ENCODE results near the gene PATJ.
"Not testable (repeated sequence)": the region's sequence is repeated elsewhere in the genome, so short reads cannot be mapped to it uniquely, and the experiment has no call there.

DNA sequence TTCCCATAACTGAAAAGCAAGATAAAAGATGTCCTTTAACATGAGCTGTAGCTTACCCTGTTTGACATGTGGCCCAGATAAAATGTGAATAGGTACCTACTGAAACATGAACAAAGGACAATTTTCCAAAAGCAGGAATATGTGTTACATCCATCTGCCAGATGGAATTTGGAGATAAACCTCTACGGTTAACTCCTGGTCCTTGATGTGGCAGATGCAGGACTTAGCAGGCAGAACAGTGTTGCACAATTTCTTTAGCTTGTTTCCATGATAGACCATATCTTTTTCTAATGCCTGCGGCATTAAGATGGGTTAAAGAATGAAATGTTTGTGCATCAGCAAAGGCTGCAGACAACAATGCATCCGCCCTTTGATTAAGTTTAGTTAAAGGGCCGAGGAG lies 437.8 kb downstream of the PATJ start:
- TF ChIP-seq POLR2A (IDR thresholded peaks at IDR 0.05) = not testable (repeated sequence)
- TF ChIP-seq, protein P1, sequence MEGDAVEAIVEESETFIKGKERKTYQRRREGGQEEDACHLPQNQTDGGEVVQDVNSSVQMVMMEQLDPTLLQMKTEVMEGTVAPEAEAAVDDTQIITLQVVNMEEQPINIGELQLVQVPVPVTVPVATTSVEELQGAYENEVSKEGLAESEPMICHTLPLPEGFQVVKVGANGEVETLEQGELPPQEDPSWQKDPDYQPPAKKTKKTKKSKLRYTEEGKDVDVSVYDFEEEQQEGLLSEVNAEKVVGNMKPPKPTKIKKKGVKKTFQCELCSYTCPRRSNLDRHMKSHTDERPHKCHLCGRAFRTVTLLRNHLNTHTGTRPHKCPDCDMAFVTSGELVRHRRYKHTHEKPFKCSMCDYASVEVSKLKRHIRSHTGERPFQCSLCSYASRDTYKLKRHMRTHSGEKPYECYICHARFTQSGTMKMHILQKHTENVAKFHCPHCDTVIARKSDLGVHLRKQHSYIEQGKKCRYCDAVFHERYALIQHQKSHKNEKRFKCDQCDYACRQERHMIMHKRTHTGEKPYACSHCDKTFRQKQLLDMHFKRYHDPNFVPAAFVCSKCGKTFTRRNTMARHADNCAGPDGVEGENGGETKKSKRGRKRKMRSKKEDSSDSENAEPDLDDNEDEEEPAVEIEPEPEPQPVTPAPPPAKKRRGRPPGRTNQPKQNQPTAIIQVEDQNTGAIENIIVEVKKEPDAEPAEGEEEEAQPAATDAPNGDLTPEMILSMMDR (IDR thresholded peaks at IDR 0.05) = not testable (repeated sequence)

All from esophagus squamous epithelium (tissue), 4 donors.